ENCODE measurements around the gene KCNJ6. TPM values are rescaled to one million over a fixed set of nuclear protein-coding genes. Genes with fewer than 3 reads are reported as not detected.
"Not testable (repeated sequence)": the region's sequence is repeated elsewhere in the genome, so short reads cannot be mapped to it uniquely, and the experiment has no call there.

KCNJ6 gene
- total RNA-seq, 1 donor from 2014 or later = 2.6 TPM

- Histone ChIP-seq H3K4me3 (ENCODE audit: insufficient read depth, low read depth, low read length) (no peak overlapping the region), H3K9me3 (ENCODE audit: insufficient read depth, low read depth, low read length) (peaks cover 5% of the 10 kb centered on the region), H3K36me3 (ENCODE audit: insufficient read depth, low read length) (no peaks in the 10 kb centered on the region), H3K4me2 (ENCODE audit: low read length) (no peak overlapping the region), H3K27ac (ENCODE audit: low read depth, low read length) (no peak overlapping the region), H3K27me3 (ENCODE audit: insufficient read depth, low read length) (no peaks in the 10 kb centered on the region), H3K9ac (ENCODE audit: low read length) (no peak overlapping the region), H4K20me1 (ENCODE audit: insufficient read depth, low read length) (no peaks in the 10 kb centered on the region), H3K4me1 (ENCODE audit: insufficient read depth, low read length) (no peaks in the 10 kb centered on the region), H3K79me2 (ENCODE audit: insufficient read depth, low read length) (no peaks in the 10 kb centered on the region), H2AFZ (ENCODE audit: low read depth, low read length) (no peak overlapping the region)
- peaks cover 9% of the 10 kb centered on the region for H3K9me3 Mint-ChIP-seq (ENCODE audit: unreplicated experiment)
- H3K27ac Mint-ChIP-seq (ENCODE audit: unreplicated experiment) = no peak overlapping the region
- DNase-seq (ENCODE audit: low read depth) = no peak
- no peaks in the 10 kb centered on the region for H3K36me3 Mint-ChIP-seq (ENCODE audit: low read depth, unreplicated experiment)
- no peaks in the 10 kb centered on the region for H3K4me1 Mint-ChIP-seq (ENCODE audit: low read depth, unreplicated experiment)
- H3K4me3 Mint-ChIP-seq (ENCODE audit: unreplicated experiment) = no peak overlapping the region
- no peaks in the 10 kb centered on the region for H3K27me3 Mint-ChIP-seq (ENCODE audit: low read depth, unreplicated experiment)
- FAIRE-seq = no peak
- TF ChIP-seq CTCF (IDR thresholded peaks at IDR 0.05; ENCODE audit: insufficient read depth, low read depth, low read length) = no peak
- TF ChIP-seq EZH2 (IDR thresholded peaks at IDR 0.05; ENCODE audit: insufficient read depth, low read length) = no peak
Observed at GRCh38 chr21:37932936-37933335, 16.7 kb upstream of the KCNJ6 start.

- Mint-ChIP-seq H3K9me3 (ENCODE audit: unreplicated experiment) (peaks cover 4% of the 10 kb centered on the region), H3K27me3 (ENCODE audit: low read depth, unreplicated experiment) (no peaks in the 10 kb centered on the region), H3K36me3 (ENCODE audit: low read depth, unreplicated experiment) (no peaks in the 10 kb centered on the region), H3K27ac (ENCODE audit: unreplicated experiment) (no peak overlapping the region), H3K4me3 (ENCODE audit: unreplicated experiment) (no peak overlapping the region), H3K4me1 (ENCODE audit: low read depth, unreplicated experiment) (no peaks in the 10 kb centered on the region)
- no peak for DNase-seq (ENCODE audit: low read depth)
- H3K27me3 ChIP-seq (ENCODE audit: insufficient read depth, low read length) = no peaks in the 10 kb centered on the region
- H3K9ac ChIP-seq (ENCODE audit: low read length) = no peak overlapping the region
- no peak for FAIRE-seq
- H3K4me1 ChIP-seq (ENCODE audit: insufficient read depth, low read length) = no peaks in the 10 kb centered on the region
- H3K4me2 ChIP-seq (ENCODE audit: low read length) = no peak overlapping the region
- no peak overlapping the region for H3K4me3 ChIP-seq (ENCODE audit: insufficient read depth, low read depth, low read length)
- no peak for TF ChIP-seq EZH2 (IDR thresholded peaks at IDR 0.05; ENCODE audit: insufficient read depth, low read length)
- no peak for TF ChIP-seq CTCF (IDR thresholded peaks at IDR 0.05; ENCODE audit: insufficient read depth, low read depth, low read length)
- H2AFZ ChIP-seq (ENCODE audit: low read depth, low read length) = no peak overlapping the region
- H3K36me3 ChIP-seq (ENCODE audit: insufficient read depth, low read length) = no peaks in the 10 kb centered on the region
- H3K9me3 ChIP-seq (ENCODE audit: insufficient read depth, low read depth, low read length) = peaks cover 3% of the 10 kb centered on the region
- no peak overlapping the region for H3K27ac ChIP-seq (ENCODE audit: low read depth, low read length)
- H4K20me1 ChIP-seq (ENCODE audit: insufficient read depth, low read length) = no peaks in the 10 kb centered on the region
- H3K79me2 ChIP-seq (ENCODE audit: insufficient read depth, low read length) = no peaks in the 10 kb centered on the region
Observed at GRCh38 chr21:37927711-37928110, 11.5 kb upstream of the KCNJ6 start.

- Mint-ChIP-seq H3K27me3 (ENCODE audit: low read depth, unreplicated experiment) (no peaks in the 10 kb centered on the region), H3K4me1 (ENCODE audit: low read depth, unreplicated experiment) (peaks cover 8% of the 10 kb centered on the region), H3K4me3 (ENCODE audit: unreplicated experiment) (no peak overlapping the region), H3K27ac (ENCODE audit: unreplicated experiment) (peak overlapping the region; percentile 36), H3K9me3 (ENCODE audit: unreplicated experiment) (no peaks in the 10 kb centered on the region), H3K36me3 (ENCODE audit: low read depth, unreplicated experiment) (no peaks in the 10 kb centered on the region)
- Histone ChIP-seq H3K27ac (ENCODE audit: low read depth, low read length) (no peak overlapping the region), H3K4me1 (ENCODE audit: insufficient read depth, low read length) (peaks cover 5% of the 10 kb centered on the region), H3K4me3 (ENCODE audit: insufficient read depth, low read depth, low read length) (no peak overlapping the region), H3K79me2 (ENCODE audit: insufficient read depth, low read length) (no peaks in the 10 kb centered on the region), H3K36me3 (ENCODE audit: insufficient read depth, low read length) (no peaks in the 10 kb centered on the region), H3K9me3 (ENCODE audit: insufficient read depth, low read depth, low read length) (no peaks in the 10 kb centered on the region), H3K4me2 (ENCODE audit: low read length) (no peak overlapping the region), H3K27me3 (ENCODE audit: insufficient read depth, low read length) (peaks cover 5% of the 10 kb centered on the region), H4K20me1 (ENCODE audit: insufficient read depth, low read length) (no peaks in the 10 kb centered on the region), H2AFZ (ENCODE audit: low read depth, low read length) (no peak overlapping the region), H3K9ac (ENCODE audit: low read length) (no peak overlapping the region)
- peak; percentile 14 for DNase-seq (ENCODE audit: low read depth)
- TF ChIP-seq CTCF (IDR thresholded peaks at IDR 0.05; ENCODE audit: insufficient read depth, low read depth, low read length) = no peak
- TF ChIP-seq EZH2 (IDR thresholded peaks at IDR 0.05; ENCODE audit: insufficient read depth, low read length) = no peak
- no peak for FAIRE-seq
Observed at GRCh38 chr21:37921091-37921490, 4.8 kb upstream of the KCNJ6 start.

- H3K9me3 ChIP-seq (ENCODE audit: insufficient read depth, low read depth, low read length); H3K79me2 ChIP-seq (ENCODE audit: insufficient read depth, low read length); H4K20me1 ChIP-seq (ENCODE audit: insufficient read depth, low read length); H2AFZ ChIP-seq (ENCODE audit: low read depth, low read length); H3K36me3 ChIP-seq (ENCODE audit: insufficient read depth, low read length); H3K27me3 Mint-ChIP-seq (ENCODE audit: low read depth, unreplicated experiment); H3K4me3 ChIP-seq (ENCODE audit: insufficient read depth, low read depth, low read length); H3K4me3 Mint-ChIP-seq (ENCODE audit: unreplicated experiment); H3K9ac ChIP-seq (ENCODE audit: low read length); DNase-seq (ENCODE audit: low read depth); H3K4me2 ChIP-seq (ENCODE audit: low read length); H3K27ac ChIP-seq (ENCODE audit: low read depth, low read length); H3K27ac Mint-ChIP-seq (ENCODE audit: unreplicated experiment); H3K36me3 Mint-ChIP-seq (ENCODE audit: low read depth, unreplicated experiment); FAIRE-seq; H3K9me3 Mint-ChIP-seq (ENCODE audit: unreplicated experiment): not testable (repeated sequence)
- peaks cover 12% of the 10 kb centered on the region for H3K4me1 Mint-ChIP-seq (ENCODE audit: low read depth, unreplicated experiment)
- peaks cover 11% of the 10 kb centered on the region for H3K27me3 ChIP-seq (ENCODE audit: insufficient read depth, low read length)
- H3K4me1 ChIP-seq (ENCODE audit: insufficient read depth, low read length) = peaks cover 13% of the 10 kb centered on the region
Observed at GRCh38 chr21:37920302-37920701, 4.0 kb upstream of the KCNJ6 start.

All from astrocyte (in vitro differentiated cells and primary cell).